ENCODE data around the gene DNAH10. TPM values are rescaled to one million over a fixed set of nuclear protein-coding genes. Genes with fewer than 3 reads are reported as not detected.

Gene DNAH10
- total and polyA plus RNA-seq, 2 experiments from 2014 or later = 0.77 to 1.0 TPM

DNA sequence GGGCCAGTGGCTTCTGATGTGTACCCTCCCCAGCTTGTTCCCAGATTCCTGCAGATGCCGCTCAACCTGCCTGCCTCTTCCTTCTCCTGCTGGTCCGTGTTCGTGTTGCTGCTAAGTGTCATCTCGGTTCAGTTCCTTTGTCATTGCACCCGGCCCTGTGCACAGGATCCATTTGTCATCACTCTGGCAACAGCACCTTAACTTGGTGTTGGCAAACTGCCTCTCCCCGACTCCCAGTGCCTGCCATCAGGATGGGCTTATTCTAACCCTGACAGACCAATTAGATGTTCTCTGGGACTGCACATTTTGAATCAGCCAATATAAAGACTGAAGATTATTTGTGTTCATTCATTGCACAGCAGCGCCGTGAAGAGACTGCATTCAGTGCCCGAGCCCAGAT is 137.3 kb downstream of the DNAH10 start:
- no peaks in the 10 kb centered on the region for H3K9me3 ChIP-seq (ENCODE audit: low read depth)
- H3K36me3 ChIP-seq = no peaks in the 10 kb centered on the region
- no peak overlapping the region for H3K27ac ChIP-seq
- H3K27me3 ChIP-seq = no peaks in the 10 kb centered on the region
- DNase-seq (ENCODE audit: low read depth in 1 of 2, low spot score in 1 of 2) = no peak
- TF ChIP-seq, protein P1, sequence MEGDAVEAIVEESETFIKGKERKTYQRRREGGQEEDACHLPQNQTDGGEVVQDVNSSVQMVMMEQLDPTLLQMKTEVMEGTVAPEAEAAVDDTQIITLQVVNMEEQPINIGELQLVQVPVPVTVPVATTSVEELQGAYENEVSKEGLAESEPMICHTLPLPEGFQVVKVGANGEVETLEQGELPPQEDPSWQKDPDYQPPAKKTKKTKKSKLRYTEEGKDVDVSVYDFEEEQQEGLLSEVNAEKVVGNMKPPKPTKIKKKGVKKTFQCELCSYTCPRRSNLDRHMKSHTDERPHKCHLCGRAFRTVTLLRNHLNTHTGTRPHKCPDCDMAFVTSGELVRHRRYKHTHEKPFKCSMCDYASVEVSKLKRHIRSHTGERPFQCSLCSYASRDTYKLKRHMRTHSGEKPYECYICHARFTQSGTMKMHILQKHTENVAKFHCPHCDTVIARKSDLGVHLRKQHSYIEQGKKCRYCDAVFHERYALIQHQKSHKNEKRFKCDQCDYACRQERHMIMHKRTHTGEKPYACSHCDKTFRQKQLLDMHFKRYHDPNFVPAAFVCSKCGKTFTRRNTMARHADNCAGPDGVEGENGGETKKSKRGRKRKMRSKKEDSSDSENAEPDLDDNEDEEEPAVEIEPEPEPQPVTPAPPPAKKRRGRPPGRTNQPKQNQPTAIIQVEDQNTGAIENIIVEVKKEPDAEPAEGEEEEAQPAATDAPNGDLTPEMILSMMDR (IDR thresholded peaks at IDR 0.05; ENCODE audit: low read depth, low read length) = no peak
- peaks cover 9% of the 10 kb centered on the region for H3K4me1 ChIP-seq (ENCODE audit: low read depth)
- H3K4me3 ChIP-seq = no peak overlapping the region

DNA sequence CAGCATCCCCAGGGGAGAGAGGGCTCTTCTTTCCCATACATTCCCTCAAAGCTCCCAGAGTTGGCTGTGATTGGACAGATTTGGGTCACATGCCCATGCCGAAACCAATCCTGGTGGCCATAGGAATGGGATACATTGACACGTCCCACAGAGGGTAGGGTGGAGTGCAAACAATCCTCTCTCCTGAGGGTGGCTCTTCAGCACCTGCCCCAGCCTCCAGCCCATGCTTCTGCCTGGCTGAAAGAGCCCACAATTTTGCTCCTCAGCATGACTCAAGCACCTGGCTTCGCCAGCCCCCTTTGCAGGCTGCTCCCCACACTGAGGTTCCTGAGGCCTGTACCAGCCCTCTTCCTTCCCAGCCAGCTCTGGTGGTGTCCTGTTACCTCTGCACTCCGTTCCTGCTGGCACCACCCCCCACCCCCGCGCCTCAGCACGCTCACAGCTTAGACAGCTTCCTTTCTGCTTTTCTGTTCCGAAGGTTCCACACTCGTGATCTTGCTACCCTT is 138.8 kb downstream of the DNAH10 start:
- Histone ChIP-seq H3K4me3 (no peak overlapping the region), H3K9me3 (ENCODE audit: low read depth) (no peaks in the 10 kb centered on the region), H3K4me1 (ENCODE audit: low read depth) (peaks cover 9% of the 10 kb centered on the region), H3K36me3 (no peaks in the 10 kb centered on the region), H3K27ac (no peak overlapping the region), H3K27me3 (no peaks in the 10 kb centered on the region)
- TF ChIP-seq, protein P1 (IDR thresholded peaks at IDR 0.05; ENCODE audit: low read depth, low read length) = no peak
- DNase-seq (ENCODE audit: low read depth in 1 of 2, low spot score in 1 of 2) = peak; percentile 18 to 52

DNA sequence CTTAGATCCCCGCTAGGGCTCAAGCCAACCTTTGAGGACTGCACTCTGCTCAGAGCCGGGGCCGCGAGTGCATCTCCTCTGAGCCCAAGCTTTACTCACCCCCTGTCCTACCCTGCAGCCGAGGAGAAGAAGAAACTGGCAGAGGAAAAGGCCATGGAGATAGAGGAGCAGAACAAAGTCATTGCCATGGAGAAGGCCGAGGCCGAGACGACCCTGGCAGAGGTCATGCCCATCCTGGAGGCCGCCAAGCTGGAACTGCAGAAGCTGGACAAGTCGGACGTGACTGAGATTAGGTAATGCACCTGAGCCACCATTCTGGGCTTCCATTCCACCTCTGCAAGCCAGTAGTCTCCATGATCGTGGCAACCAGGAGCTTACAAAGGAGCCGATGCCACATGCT is 140.7 kb downstream of the DNAH10 start:
- TF ChIP-seq, protein P1 (IDR thresholded peaks at IDR 0.05; ENCODE audit: low read depth, low read length) = no peak
- peaks cover 21% of the 10 kb centered on the region for H3K4me1 ChIP-seq (ENCODE audit: low read depth)
- no peaks in the 10 kb centered on the region for H3K36me3 ChIP-seq
- no peak overlapping the region for H3K27ac ChIP-seq
- no peaks in the 10 kb centered on the region for H3K27me3 ChIP-seq
- H3K4me3 ChIP-seq = no peak overlapping the region
- no peaks in the 10 kb centered on the region for H3K9me3 ChIP-seq (ENCODE audit: low read depth)
- DNase-seq (ENCODE audit: low read depth in 1 of 2, low spot score in 1 of 2) = no peak

DNA sequence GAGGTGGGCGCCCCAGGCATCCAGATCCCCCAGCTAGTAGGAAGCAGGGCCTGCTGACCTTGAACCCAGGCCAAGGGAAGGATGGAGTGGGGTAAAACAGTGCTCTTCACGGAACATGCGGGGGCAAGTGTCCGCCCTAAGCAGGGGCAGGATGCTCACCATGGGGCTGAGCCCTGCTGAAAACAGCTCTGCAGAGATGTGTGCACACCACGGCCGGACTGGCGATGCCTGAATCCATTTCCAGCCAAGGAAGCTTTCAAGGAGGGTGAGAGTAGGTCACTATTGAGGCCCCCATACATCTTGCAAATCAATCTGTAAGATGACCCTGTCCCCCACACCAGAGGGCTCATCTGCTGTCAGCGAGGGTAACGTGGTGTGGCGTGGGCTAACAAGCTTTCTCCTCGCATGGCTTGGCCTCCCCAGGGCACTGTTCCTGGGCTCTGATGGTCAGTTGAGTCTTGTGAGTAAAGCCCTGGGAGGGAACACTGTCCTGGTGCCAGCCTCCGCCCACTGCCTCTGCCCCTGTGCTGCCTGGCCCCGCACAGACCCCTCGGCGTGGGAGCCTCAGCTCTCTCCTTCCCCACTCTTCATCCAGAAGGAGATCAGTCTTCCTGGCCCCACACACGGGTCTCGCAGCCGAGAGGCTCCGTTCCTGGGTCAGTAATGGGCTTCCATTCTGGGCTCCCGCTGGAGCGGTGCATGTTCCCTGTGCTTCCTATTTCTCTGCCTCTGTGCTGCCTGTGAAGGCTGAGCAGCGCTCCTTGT is 141.4 kb downstream of the DNAH10 start:
- Histone ChIP-seq H3K4me3 (no peak overlapping the region), H3K9me3 (ENCODE audit: low read depth) (no peaks in the 10 kb centered on the region), H3K4me1 (ENCODE audit: low read depth) (peaks cover 27% of the 10 kb centered on the region), H3K27me3 (no peaks in the 10 kb centered on the region), H3K27ac (no peak overlapping the region), H3K36me3 (no peaks in the 10 kb centered on the region)
- no peak for DNase-seq (ENCODE audit: low read depth in 1 of 2, low spot score in 1 of 2)
- TF ChIP-seq, protein P1 (IDR thresholded peaks at IDR 0.05; ENCODE audit: low read depth, low read length) = no peak

DNA sequence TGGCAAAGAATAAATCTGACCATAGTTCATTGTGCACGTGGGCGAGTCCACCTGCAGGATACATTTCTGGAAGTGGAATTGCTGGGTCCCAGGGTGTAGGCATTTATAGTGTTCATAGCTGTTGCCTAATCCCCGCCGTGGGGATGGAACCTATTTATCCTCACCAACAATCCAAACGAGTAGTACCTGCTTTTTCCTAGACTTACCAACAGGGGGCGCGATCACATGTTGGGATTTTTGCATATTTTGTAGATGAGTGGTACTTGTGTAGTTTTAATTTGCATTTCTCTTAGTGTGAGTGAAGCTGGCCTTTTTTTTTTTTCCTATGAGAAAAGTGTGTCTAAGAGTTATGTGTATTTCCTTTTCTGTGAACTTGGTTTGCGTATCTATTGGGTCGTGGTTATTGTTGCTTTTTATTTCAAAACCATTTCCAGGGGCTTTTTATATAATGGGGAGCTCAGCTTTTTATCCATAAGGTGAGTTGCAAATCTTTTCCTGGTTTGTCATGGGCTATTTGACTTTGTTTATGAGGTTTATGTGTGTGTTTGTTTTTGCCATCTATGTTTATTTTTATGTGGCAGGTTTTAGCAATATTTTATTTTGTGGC is 143.3 kb downstream of the DNAH10 start:
- DNase-seq (ENCODE audit: low read depth in 1 of 2, low spot score in 1 of 2) = peak; percentile 46 to 90
- H3K4me1 ChIP-seq (ENCODE audit: low read depth) = peaks cover 27% of the 10 kb centered on the region
- H3K27ac ChIP-seq = no peak overlapping the region
- no peaks in the 10 kb centered on the region for H3K9me3 ChIP-seq (ENCODE audit: low read depth)
- no peaks in the 10 kb centered on the region for H3K27me3 ChIP-seq
- TF ChIP-seq, protein P1 (IDR thresholded peaks at IDR 0.05; ENCODE audit: low read depth, low read length) = peak; percentile 77
- H3K36me3 ChIP-seq = no peaks in the 10 kb centered on the region
- H3K4me3 ChIP-seq = no peak overlapping the region

Data from cardiac muscle cell (in vitro differentiated cells and primary cell).